ENCODE results near the gene GALNT10.

Gene GALNT10

DNA sequence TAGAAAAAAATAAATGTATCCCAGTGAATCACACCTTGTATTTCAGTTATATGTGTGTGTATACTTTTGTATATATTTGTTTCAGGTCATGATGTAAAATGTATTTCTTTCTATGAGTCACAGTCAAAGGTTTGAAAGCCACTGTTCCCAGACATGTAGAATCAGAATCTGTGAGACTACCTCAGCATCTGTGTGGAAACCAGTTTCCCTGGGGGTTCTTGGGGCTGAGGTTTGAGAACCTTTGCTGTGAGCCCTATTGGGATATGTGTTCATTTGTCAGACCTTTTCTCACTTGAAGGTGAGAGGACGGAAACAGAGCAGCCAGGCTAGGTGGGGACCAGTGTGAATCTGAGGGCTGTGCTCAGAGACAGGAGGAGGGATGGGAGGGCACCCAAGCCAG, 176.6 kb downstream of the GALNT10 start:
- DNase-seq (ENCODE audit: low read depth, low spot score) = peak; percentile 34
- H3K27ac ChIP-seq = peak overlapping the region; percentile 84

- DNase-seq (ENCODE audit: low read depth, low spot score) = peak; percentile 50
- peak overlapping the region; percentile 84 for H3K27ac ChIP-seq
These were observed 177.7 kb downstream of the GALNT10 start for GRCh38 chr5:154368041-154368800.

- H3K27ac ChIP-seq = no peak overlapping the region
- DNase-seq (ENCODE audit: low read depth, low spot score) = no peak
These were observed 179.1 kb downstream of the GALNT10 start for GRCh38 chr5:154369682-154370081.

GRCh38 chr5:154370119-154370518, 179.6 kb downstream of the GALNT10 start:
- DNase-seq (ENCODE audit: low read depth, low spot score) = no peak
- H3K27ac ChIP-seq = no peak overlapping the region

GRCh38 chr5:154370813-154371212, 180.3 kb downstream of the GALNT10 start:
- no peak overlapping the region for H3K27ac ChIP-seq

DNA sequence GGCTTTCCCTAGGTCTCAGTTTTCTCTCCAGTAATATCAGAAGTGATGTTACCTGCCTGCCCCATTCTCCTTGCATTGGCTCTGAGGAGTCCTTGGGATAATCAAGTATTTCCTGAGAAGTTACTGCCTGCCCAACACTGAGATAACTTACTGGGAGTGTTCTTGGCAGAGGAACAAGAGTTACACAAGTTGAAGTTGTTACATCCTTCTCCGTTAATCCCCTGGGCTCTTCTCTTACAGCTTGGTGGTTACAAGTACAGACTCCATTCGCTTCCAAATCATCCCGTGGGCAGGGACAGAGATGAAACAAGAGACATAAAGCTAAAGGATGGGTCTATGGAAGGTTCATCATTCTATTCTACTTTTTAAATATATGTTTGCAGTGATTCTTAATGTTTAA, 181.2 kb downstream of the GALNT10 start:
- H3K27ac ChIP-seq = no peak overlapping the region
- peak; percentile 18 for DNase-seq (ENCODE audit: low read depth, low spot score)

More at GRCh38 chr5:154370813-154371212, 180.3 kb downstream of the GALNT10 start:
- no peak for DNase-seq (ENCODE audit: low read depth, low spot score)

- H3K27ac ChIP-seq = no peak overlapping the region
- no peak for DNase-seq (ENCODE audit: low read depth, low spot score)
These were observed 182.1 kb downstream of the GALNT10 start for GRCh38 chr5:154372661-154373060.

- DNase-seq (ENCODE audit: low read depth, low spot score) = no peak
These were observed 182.8 kb downstream of the GALNT10 start for GRCh38 chr5:154373326-154373725.

GRCh38 chr5:154373729-154374179, 183.2 kb downstream of the GALNT10 start:
- no peak for DNase-seq (ENCODE audit: low read depth, low spot score)
- no peak overlapping the region for H3K27ac ChIP-seq

More at GRCh38 chr5:154373326-154373725, 182.8 kb downstream of the GALNT10 start:
- no peak overlapping the region for H3K27ac ChIP-seq

DNA sequence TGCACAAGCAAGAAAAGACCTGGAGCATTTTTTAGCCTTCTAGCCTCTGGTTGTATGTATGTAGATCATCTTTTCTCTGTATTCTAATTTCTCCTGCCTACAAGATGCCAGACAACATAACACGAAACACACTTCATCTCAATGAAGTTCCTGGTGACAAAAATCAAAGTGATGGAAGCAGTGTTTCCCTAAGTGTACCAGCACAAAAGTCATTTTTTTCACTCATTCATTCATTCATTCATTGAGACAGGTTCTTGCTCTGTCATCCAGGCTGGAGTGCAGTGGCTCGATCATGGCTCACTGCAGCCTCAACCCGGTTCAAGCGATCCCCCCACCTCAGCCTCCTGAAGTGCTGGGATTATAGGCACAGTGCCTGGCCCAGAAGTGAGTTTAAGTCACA, 183.7 kb downstream of the GALNT10 start:
- DNase-seq (ENCODE audit: low read depth, low spot score) = no peak
- no peak overlapping the region for H3K27ac ChIP-seq

- DNase-seq (ENCODE audit: low read depth, low spot score) = no peak
- no peak overlapping the region for H3K27ac ChIP-seq
These were observed 184.9 kb downstream of the GALNT10 start for GRCh38 chr5:154375329-154376008.

GRCh38 chr5:154376481-154376880, 185.9 kb downstream of the GALNT10 start:
- DNase-seq (ENCODE audit: low read depth, low spot score) = no peak
- no peak overlapping the region for H3K27ac ChIP-seq

DNA sequence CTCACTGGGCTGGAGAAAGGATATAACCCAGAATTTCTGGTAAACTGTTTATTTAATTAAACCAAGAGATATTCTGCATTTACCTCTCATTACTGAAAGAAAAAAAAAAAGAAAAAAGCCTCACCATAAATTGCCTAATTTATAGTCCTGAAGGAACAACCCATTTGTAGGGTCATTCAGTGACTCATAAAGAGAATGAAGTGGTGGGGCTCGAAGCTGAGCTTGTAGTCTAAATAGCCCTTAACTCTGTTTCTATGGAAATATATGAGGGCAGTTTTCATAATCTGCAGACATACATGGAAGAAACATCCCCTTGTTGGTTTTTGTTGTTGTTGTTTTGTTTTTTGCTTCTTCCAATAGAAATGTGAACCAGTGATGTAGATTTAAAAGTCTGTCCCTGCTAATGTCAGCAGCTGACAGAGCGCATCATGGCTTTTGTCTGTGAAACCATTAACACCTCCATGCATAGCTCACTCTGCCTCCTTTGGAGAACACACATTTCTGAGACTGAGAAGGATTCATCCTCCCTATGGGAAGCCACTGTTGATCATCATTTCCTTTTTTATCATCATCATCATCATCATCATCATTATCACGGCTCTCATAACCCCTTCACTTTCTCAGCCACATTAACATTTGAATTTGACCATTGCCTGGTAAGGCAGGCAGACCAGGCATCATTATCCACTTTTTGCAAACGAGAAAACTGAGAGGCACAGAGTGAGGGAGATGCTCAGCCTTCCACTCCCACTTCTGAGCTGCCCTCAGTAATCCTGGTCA, 187.4 kb downstream of the GALNT10 start:
- H3K27ac ChIP-seq = no peak overlapping the region
- DNase-seq (ENCODE audit: low read depth, low spot score) = no peak

DNA sequence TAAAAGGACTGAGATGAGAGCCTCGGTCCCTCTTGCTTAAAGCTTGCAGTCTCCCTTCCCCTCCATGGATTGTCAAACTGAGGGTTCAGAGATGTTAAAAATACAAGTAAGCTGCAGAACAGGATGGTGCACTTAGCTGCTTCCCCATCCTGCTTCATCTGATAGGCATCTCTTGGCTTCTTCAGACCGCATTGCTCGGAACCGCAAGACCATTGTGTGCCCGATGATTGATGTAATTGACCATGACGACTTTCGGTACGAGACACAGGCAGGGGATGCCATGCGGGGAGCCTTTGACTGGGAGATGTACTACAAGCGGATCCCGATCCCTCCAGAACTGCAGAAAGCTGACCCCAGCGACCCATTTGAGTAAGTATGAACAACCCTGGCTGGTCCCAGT, 189.7 kb downstream of the GALNT10 start:
- DNase-seq (ENCODE audit: low read depth, low spot score) = peak; percentile 27
- no peak overlapping the region for H3K27ac ChIP-seq

- H3K27ac ChIP-seq = no peak overlapping the region
- DNase-seq (ENCODE audit: low read depth, low spot score) = no peak
These were observed 194.1 kb downstream of the GALNT10 start for GRCh38 chr5:154384480-154385235.

DNA sequence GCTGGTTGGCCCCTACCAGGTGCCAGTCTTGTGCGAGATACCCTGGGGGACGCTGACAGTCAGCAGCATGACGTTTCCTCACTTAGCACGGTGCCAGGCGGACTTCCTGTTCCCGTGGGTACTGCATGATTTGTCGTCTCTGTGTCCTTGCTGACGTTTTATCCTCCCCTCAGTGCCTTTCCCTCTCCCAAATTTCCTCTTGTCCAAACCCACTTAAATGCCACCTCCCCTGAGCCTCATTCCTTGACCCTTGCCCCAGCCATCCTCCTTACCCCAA, 194.6 kb downstream of the GALNT10 start:
- DNase-seq (ENCODE audit: low read depth, low spot score) = no peak
- H3K27ac ChIP-seq = no peak overlapping the region

DNA sequence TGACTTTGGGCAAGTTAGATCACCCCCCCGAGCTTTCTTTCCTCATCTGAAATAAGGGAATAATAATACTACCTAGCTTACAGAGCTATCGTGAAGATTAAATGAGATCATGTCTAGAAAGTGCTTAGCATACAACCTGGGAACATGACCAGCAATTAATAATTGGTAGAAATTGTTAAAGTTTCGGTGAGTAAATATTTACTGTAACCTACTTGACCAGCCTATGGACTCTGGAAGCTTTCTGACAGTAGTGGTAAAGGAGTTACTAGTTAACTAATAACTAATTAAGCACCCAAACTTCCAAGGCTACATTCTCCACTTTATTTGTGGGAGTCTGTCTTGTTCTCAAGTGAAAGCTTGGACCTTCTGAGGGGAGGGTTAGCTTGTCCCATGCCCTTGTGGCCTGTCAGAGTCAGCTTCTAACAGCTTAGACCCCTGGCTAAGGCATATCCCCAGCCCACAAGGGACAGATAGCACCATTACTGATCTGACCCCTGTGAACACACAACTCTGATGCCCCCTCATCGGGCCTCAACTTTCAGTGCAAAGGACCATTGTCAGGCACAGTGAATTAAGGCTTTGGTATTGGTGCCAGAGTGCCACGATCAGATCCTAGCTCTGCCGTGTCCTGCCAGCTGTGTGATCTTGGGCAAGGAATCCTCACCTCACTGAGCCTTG, 196.6 kb downstream of the GALNT10 start:
- no peak overlapping the region for H3K27ac ChIP-seq
- no peak for DNase-seq (ENCODE audit: low read depth, low spot score)

- no peak for DNase-seq (ENCODE audit: low read depth, low spot score)
- H3K27ac ChIP-seq = no peak overlapping the region
These were observed 198.3 kb downstream of the GALNT10 start for GRCh38 chr5:154388842-154389241.

DNA sequence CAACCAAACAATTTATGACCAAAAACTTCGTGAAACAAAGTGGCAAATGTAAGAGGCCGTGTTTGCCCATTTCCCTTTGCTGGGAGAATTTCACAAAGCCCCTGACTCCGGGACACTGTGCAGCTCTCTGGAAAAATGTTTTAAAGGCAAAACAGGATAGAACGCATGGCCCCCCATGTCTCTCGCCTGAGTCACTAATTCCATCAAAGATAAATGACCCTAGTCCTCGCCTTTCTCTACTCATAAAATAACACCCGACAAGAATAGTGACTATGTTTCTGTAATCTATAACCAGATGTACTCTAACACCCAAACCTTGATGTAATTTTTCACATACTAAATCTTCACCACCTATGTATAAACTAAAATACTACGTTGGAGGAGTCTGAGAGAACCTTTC, 199.6 kb downstream of the GALNT10 start:
- no peak for DNase-seq (ENCODE audit: low read depth, low spot score)
- no peak overlapping the region for H3K27ac ChIP-seq

Data from epithelial cell of prostate (primary cell).